GM23248 (cell line): ENCODE measurements around the gene CCDC51.

Source experiments
- EZH2 ChIP-seq: fragments of 200-600 bp; sonication (generic); IDR thresholded peaks from 2 replicates; pipeline ENCODE4 v1.6.1; 2018; ENCODE audit warnings: antibody characterized with exemption, mild to moderate bottlenecking; ENCODE audit not compliant: insufficient read depth, poor library complexity, severe bottlenecking
- EZH2phosphoT487 ChIP-seq: fragments of 200-600 bp; sonication (generic); IDR thresholded peaks from 2 replicates; pipeline ENCODE4 v1.6.1; 2018; ENCODE audit warnings: antibody characterized with exemption, moderate library complexity, mild to moderate bottlenecking, low read depth; ENCODE audit not compliant: insufficient read depth

DNA sequence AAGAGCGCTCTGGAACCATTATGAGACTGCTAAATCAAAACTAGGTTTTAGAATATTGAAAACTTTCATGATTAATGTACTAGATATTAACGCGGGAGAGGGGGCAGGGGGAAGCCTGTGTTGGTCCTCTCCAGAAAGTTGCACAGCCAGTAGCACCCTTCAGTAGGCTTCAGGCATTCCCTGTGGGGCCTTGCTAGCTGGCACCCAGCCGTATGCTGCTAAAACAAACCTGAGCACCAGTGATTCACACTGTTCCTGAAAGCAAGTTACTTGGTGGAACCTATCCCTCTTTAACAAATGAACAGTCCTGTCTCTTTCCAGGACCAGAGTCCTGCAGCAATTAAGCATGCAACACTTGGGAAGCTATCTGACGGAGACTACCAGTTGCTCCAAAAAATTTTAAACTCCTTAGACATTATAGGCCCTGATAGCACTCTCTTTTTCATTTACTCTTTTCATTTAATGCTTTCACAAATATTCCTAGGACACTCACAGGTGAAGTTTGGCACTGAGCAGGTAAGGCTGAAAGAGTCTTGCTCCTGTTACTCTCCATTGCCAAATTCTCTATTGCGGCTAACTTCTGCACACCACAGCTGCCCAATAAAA, 5.5 kb upstream of the CCDC51 start:
- TF ChIP-seq EZH2 (no peak), EZH2phosphoT487 (no peak)
